HepG2 (cell line): Measurements from ENCODE around the gene HRH2. TPM values are rescaled to one million over a fixed set of nuclear protein-coding genes. Genes with fewer than 3 reads are reported as not detected.
"Not testable (repeated sequence)": the region's sequence is repeated elsewhere in the genome, so short reads cannot be mapped to it uniquely, and the experiment has no call there.

Source experiments
- ATAC-seq: fragments of 200-7000 bp; cut with Tn5 transposase; 3 replicates; pipeline ENCODE4 v1.9.1; 2020; ENCODE audit warnings: mild to moderate bottlenecking, moderate library complexity
- BruUV-seq: library from RNA; stranded (reverse); fragments of 400-500 nt; replicated peaks from 2 replicates; lab custom pipeline; 2021; lab: Mats Ljungman, UMichigan
- CTCF ChIA-PET: fragments of 300-600 bp; formaldehyde crosslinking; extraction: SDS; loops from one replicate; lab custom pipeline; 2021; ENCODE audit warnings: low total read pairs, inconsistent platforms, low intra/inter-chr PET ratio; lab: Yijun Ruan, JAX
- POLR2A ChIA-PET: fragments of 350-600 bp; sonication (Branson Sonifier 250); formaldehyde crosslinking; loops from one replicate; lab custom pipeline; 2020; ENCODE audit warnings: antibody characterized with exemption, inconsistent platforms; lab: Yijun Ruan, JAX
- DNase-seq: peaks from one replicate; pipeline ENCODE4 v3.0.0-alpha.2; 2015; ENCODE audit warnings: low spot score
- FAIRE-seq: peaks from 3 replicates; lab custom pipeline; 2011; peaks lifted over from hg19 to GRCh38; lab: Jason Lieb, UNC
- H2AFZ ChIP-seq: one replicate; pipeline ENCODE4 v1.6.1; 2011; ENCODE audit warnings: low read length, inconsistent platforms
- H3K27ac ChIP-seq: fragments of 300-600 bp; 3 replicates; pipeline ENCODE4 v1.8.0; 2011; ENCODE audit warnings: mixed run types, mild to moderate bottlenecking, mixed read lengths, low read length, inconsistent platforms; ENCODE audit not compliant: insufficient read depth; ENCODE audit errors: extremely low read length
- H3K27me3 ChIP-seq, 2 experiments: fragments of 200-600 bp in 1 of 2; 2 replicates in 1 of 2; 3 replicates in 1 of 2; pipeline versions ENCODE4 v1.6.0 to v1.8.0; 2011; ENCODE audit warnings: low read length in 2 of 2, mild to moderate bottlenecking in 2 of 2, moderate library complexity in 2 of 2, inconsistent platforms in 1 of 2; ENCODE audit not compliant: insufficient read depth in 2 of 2, control insufficient read depth in 1 of 2
- H3K36me3 ChIP-seq, 2 experiments: fragments of 200-600 bp in 1 of 2; replicated peaks in 1 of 2; 2 replicates in 1 of 2; 3 replicates in 1 of 2; pipeline versions ENCODE4 v1.5.1 to v1.8.0; 2011; ENCODE audit warnings: low read length in 2 of 2, inconsistent platforms in 1 of 2; ENCODE audit not compliant: insufficient read depth in 2 of 2, control insufficient read depth in 1 of 2
- H3K4me1 ChIP-seq: 2 replicates; pipeline ENCODE4 v1.5.1; 2012; ENCODE audit warnings: low read length, inconsistent platforms; ENCODE audit not compliant: insufficient read depth
- H3K4me2 ChIP-seq: 2 replicates; pipeline ENCODE4 v1.6.0; 2011; ENCODE audit warnings: low read depth, low read length, inconsistent platforms
- H3K4me3 ChIP-seq, 3 experiments: fragments of 200-600 bp in 1 of 3; sonication (generic), shearing (Covaris generic) in 1 of 3; replicated peaks in 1 of 3; 2 replicates each; pipeline ENCODE4 v1.5.1; 2011 to 2016; ENCODE audit warnings: low read length in 3 of 3, inconsistent platforms in 2 of 3, low read depth in 2 of 3, mild to moderate bottlenecking in 2 of 3, control low read depth in 1 of 3, mixed read lengths in 1 of 3; ENCODE audit not compliant: insufficient read depth in 1 of 3
- H3K79me2 ChIP-seq: one replicate; pipeline ENCODE4 v1.6.1; 2011; ENCODE audit warnings: low read length, inconsistent platforms; ENCODE audit not compliant: insufficient read depth
- H3K9ac ChIP-seq: 2 replicates; pipeline ENCODE4 v1.6.0; 2011; ENCODE audit warnings: mild to moderate bottlenecking, low read depth, low read length, inconsistent platforms; ENCODE audit not compliant: insufficient read depth
- H3K9me3 ChIP-seq: 2 replicates; pipeline ENCODE4 v1.5.1; 2012; ENCODE audit warnings: mild to moderate bottlenecking, low read length
- H4K20me1 ChIP-seq: 2 replicates; pipeline ENCODE4 v1.6.0; 2011; ENCODE audit warnings: inconsistent platforms, mild to moderate bottlenecking, low read length, moderate library complexity; ENCODE audit not compliant: insufficient read depth
- CTCF ChIP-seq: sonication (generic); formaldehyde crosslinking; IDR thresholded peaks from 2 replicates; pipeline ENCODE4 v1.5.0; 2020; ENCODE audit warnings: mild to moderate bottlenecking, missing genetic modification reagents, moderate library complexity
- EZH2 ChIP-seq: conservative IDR thresholded peaks from 2 replicates; pipeline ENCODE4 v1.6.1; 2012; ENCODE audit warnings: mild to moderate bottlenecking, low read depth, low read length, moderate library complexity
- MBD4 ChIP-seq: IDR thresholded peaks from 2 replicates; pipeline ENCODE4 v1.6.1; 2012; ENCODE audit warnings: low read length, inconsistent platforms, borderline replicate concordance
- NR2C2 ChIP-seq: sonication (generic); formaldehyde crosslinking; IDR thresholded peaks from 2 replicates; pipeline ENCODE4 v1.4.0; 2020; ENCODE audit warnings: missing genetic modification reagents, mild to moderate bottlenecking, moderate library complexity, borderline replicate concordance
- PATZ1 ChIP-seq: sonication (generic); formaldehyde crosslinking; IDR thresholded peaks from 2 replicates; pipeline ENCODE4 v1.4.0; 2020; ENCODE audit warnings: missing genetic modification reagents
- SRSF9 ChIP-seq: fragments of 200-400 bp; formaldehyde crosslinking; IDR thresholded peaks from 2 replicates; pipeline ENCODE4 v1.6.1; 2018; ENCODE audit warnings: borderline replicate concordance, mild to moderate bottlenecking, low read depth, low read length; ENCODE audit not compliant: insufficient read depth, poor library complexity, severe bottlenecking
- ZNF674 ChIP-seq: sonication (generic); formaldehyde crosslinking; IDR thresholded peaks from 2 replicates; pipeline ENCODE4 v1.5.0; 2020; ENCODE audit warnings: low read depth, mild to moderate bottlenecking, missing genetic modification reagents
- ZNF768 ChIP-seq: sonication (generic); formaldehyde crosslinking; IDR thresholded peaks from 2 replicates; pipeline ENCODE4 v1.4.0; 2020; ENCODE audit warnings: missing genetic modification reagents
- WGBS: methylation state at CpG from one replicate; pipeline ENCODE4 v1.1.6; 2017; ENCODE audit warnings: low lambda C conversion rate; 5-methylcytosine and 5-hydroxymethylcytosine counted together
- in situ Hi-C: cut with HindIII; loops from 2 replicates; pipeline ENCODE4 v1.10.0; 2017; ENCODE audit warnings: low pct_unique_long_range_greater_than_20kb; ENCODE audit not compliant: extremely low pct_ligation_motif_present
- intact Hi-C: fragments of 100-400 bp; cut with micrococcal nuclease; formaldehyde crosslinking; loops from one replicate; pipeline ENCODE4 v1.10.0; 2022; ENCODE audit not compliant: unreplicated experiment
- polyA plus RNA-seq, 8 experiments: library from polyadenylated mRNA; depleted of rRNA in 3 of 8; stranded (reverse) in 7 of 8; unstranded in 1 of 8; fragments of >200 nt; fragmentation: Illumina TruSeq in 4 of 8; extraction: Trizol in 4 of 8; gene quantifications; 2 replicates each; pipeline versions ENCODE4 v1.2.1 to v1.2.3, GENCODE V29; 2011 to 2016; ENCODE audit warnings: low read depth in 4 of 8, missing spikeins in 1 of 8, mixed read lengths in 1 of 8; ENCODE audit not compliant: insufficient read depth in 1 of 8
- total RNA-seq, 5 experiments: library from RNA; depleted of rRNA; stranded (reverse); fragments of >200 nt; fragmentation: Illumina TruSeq; extraction: Trizol; gene quantifications; 2 replicates each; pipeline ENCODE4 v1.2.3, GENCODE V29; 2016; ENCODE audit warnings: low read depth in 1 of 5

Gene HRH2
- total and polyA plus RNA-seq, 2 of the 13 experiments (the other 11 are each of a cell fraction or from before 2014, with no cell fraction given) = not detected

- no peak overlapping the region for H3K9ac ChIP-seq
- no peak overlapping the region for H3K27ac ChIP-seq
- TF ChIP-seq EZH2 (no peak), ZNF768 (CRISPR knock-in tag) (peak; percentile 92)
- ChIA-PET CTCF (no interaction called here), POLR2A (no interaction called here)
- no peaks in the 10 kb centered on the region for H3K9me3 ChIP-seq
- no peaks in the 10 kb centered on the region for H3K4me1 ChIP-seq
- ATAC-seq (no peak), FAIRE-seq (no peak), DNase-seq (no peak)
- BruUV-seq = no TSS peak
- no peaks in the 10 kb centered on the region for H3K79me2 ChIP-seq
- in situ Hi-C loops = no loop called here
- 61% methylated on average over 4 of the region's 5 CpGs for whole genome bisulfite sequencing
- H3K36me3 ChIP-seq = no peaks in the 10 kb centered on the region
- no peak overlapping the region for H3K4me2 ChIP-seq
- H4K20me1 ChIP-seq = no peaks in the 10 kb centered on the region
- H3K4me3 ChIP-seq = no peak overlapping the region
- intact Hi-C loops = no loop called here
- no peaks in the 10 kb centered on the region; a peak in 2 of 5 replicates for H3K27me3 ChIP-seq
- H2AFZ ChIP-seq = no peak overlapping the region
These were observed 41.8 kb upstream of the HRH2 start for GRCh38 chr5:175616083-175616482.

- H3K4me3 ChIP-seq, H3K4me2 ChIP-seq, H4K20me1 ChIP-seq, FAIRE-seq, H3K79me2 ChIP-seq, H3K36me3 ChIP-seq, H3K27ac ChIP-seq, CTCF ChIA-PET, intact Hi-C loops, H3K4me1 ChIP-seq, DNase-seq, H3K9ac ChIP-seq, BruUV-seq, ATAC-seq, H3K27me3 ChIP-seq, H2AFZ ChIP-seq, POLR2A ChIA-PET, H3K9me3 ChIP-seq, in situ Hi-C loops: not testable (repeated sequence)
- WGBS = 32% methylated on average over 13 of the region's 13 CpGs
These were observed 41.3 kb upstream of the HRH2 start for GRCh38 chr5:175616527-175616926.

GRCh38 chr5:175617447-175617846 is 40.4 kb upstream of the HRH2 start:
- Histone ChIP-seq H3K27ac (no peak overlapping the region), H3K4me1 (no peaks in the 10 kb centered on the region), H4K20me1 (no peaks in the 10 kb centered on the region), H2AFZ (no peak overlapping the region), H3K36me3 (no peaks in the 10 kb centered on the region), H3K9me3 (no peaks in the 10 kb centered on the region), H3K4me3 (no peak overlapping the region), H3K4me2 (no peak overlapping the region), H3K79me2 (no peaks in the 10 kb centered on the region), H3K27me3 (no peaks in the 10 kb centered on the region; a peak in 3 of 5 replicates), H3K9ac (no peak overlapping the region)
- intact Hi-C loops = no loop called here
- DNase-seq (no peak), FAIRE-seq (no peak), ATAC-seq (peak; percentile 82)
- BruUV-seq = no TSS peak
- POLR2A ChIA-PET = no interaction called here
- in situ Hi-C loops = no loop called here
- CTCF ChIA-PET = no interaction called here
- 23% methylated on average over 6 of the region's 6 CpGs for WGBS
- TF ChIP-seq SRSF9 (no peak), NR2C2 (no peak), PATZ1 (CRISPR knock-in tag) (0 out of 2 replicates have a peak, but pooled peaks have one; percentile 40), MBD4 (no peak), CTCF (CRISPR knock-in tag) (peak; percentile 31; the same call in 1 of the 2 replicates), ZNF674 (no peak)
